Dedifferentiated amniotic fluid mesenchymal stem cell (primary cell): ENCODE data around the gene TTLL11.

Experiments used
- DNase-seq: peaks from one replicate; pipeline ENCODE4 v3.0.0-alpha.2; 2016; ENCODE audit errors: extremely low spot score

Gene TTLL11

DNA sequence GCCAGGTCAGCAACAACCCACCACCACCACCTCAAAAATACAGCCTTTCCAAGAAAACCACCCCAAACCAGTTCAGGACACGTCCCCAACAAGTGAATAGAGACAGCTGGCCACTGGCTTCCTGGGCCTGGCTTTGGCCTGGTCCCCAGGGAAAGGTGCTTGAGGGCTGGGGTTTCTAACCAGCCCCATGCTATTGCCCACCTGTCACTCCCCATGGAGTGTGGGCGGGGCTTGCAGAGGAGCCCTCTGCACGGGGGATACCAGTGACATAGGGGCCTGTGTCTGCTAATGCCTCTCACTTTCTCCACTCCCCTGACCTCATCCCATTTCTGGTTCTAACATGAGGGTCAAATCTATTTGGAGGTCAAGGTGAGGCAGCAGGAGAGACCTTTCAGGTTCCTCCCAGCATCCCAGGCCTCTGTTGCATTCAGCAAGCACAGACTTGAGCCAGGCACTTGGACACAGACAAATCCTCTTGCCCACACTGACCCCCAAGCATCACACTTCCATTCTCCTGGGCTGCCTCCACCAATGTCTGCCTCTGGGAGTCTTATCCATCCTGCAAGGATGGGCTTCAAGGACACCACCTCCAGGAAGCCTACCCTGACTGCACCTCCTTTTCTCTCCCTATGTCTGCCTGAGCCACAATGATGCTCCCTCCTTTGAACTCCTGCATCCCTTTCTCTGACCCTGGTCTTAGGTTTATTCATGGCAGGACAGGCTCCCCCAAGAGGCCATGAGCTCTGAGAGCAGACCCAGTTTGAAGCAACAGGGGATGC, 16.1 kb upstream of the TTLL11 start:
- DNase-seq, result no peak

DNA sequence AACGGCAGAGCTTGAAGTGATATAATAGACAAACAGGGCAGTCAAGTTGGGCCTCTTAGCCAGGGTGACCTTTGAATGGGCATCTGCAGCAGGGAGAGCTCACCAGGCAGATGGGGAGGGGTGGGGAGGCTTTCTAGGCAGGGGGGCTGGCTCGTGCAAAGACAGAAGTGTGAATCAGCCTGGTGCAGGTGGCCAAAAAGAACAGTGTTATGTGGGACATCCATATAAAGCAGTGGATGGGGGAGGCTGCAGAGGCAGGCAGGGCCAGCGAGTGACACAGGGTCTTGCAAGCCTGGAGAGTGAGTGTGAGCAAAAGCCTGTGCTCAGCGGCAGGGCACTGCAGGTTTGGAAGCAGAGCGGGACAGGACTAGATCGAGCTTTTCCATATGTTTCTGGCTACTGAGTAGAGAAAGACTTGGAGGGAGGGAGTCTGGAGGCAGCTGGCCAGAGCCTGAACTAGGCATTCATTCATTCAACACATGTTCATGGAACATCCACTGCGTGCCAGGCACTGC, 14.2 kb upstream of the TTLL11 start:
- DNase-seq, result no peak

DNA sequence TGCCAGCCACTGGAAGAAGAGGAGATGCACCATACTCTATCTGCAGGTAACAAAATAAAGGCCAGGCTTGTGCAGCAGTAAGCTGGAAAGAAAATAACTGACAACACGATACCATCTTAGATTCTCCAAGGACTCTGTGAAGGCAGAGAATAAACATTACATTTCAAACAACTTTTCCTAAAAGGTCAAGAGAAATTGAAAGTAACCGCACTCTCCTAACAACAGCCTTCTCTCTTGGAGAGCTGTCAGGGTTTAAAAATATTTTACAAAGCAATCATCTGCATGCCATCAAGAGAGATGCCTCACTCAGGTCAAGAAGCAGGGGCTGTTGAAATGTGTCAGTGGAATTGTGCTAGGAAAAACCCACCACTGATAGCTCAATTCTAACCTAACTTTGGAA, 13.5 kb upstream of the TTLL11 start:
- DNase-seq, result no peak

DNA sequence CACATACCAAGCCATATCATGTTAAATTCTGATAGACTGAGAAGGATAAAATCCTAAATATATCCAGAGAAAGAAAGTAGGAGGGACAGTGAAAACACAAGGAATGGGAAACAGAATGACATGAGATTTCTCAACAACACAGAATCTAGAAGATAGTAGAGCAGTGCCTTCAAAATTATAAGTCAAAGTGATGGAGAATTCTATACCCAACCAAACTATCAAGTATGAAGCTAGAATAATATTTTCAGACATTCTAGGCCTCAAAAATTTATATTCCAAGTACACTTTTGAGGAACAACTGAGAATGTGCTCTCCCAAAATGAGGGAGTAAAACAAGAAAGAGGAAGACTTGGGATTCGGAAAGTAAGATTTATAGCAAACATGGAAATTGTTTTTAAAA, 10.9 kb upstream of the TTLL11 start:
- DNase-seq, result no peak

DNA sequence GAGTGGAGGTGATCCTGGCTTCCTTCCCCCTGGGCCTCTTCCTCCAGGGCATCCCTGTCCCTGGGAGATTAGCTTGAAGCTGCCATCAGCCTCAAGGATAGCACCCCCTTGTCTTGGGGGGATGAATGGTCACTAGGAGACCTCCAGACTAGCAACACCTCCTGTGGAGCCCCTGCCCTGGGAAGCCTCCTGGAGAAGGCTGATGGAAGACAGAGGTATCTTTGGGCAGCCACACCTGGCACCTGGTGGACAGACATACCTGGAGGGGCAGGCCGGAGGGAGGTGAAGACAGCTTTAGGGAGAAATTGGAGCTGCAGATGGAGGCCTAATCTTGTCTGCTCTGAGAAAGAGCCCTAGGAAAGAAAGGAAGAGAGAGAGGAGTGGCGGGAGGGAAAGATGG, 9.0 kb upstream of the TTLL11 start:
- DNase-seq, result no peak

DNA sequence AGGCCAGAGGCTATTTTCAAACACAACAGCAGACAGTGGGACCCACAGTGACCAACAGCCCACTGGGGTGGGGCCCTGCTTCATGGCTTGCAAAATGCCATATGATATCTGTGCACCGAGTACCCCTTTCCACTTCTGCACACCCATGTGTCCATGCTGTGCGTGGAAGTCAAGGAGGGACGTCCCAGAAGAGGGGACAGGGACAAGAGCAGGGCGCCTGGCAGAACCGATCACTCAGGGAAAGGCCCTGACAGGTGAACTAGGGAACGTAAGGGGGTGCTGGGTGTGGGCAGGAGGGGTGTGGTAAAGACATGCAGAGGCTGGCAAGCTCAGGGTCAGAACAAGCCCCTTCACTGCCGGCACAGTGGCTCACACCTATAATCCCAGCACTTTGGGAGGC, 7.6 kb upstream of the TTLL11 start:
- no peak for DNase-seq

DNA sequence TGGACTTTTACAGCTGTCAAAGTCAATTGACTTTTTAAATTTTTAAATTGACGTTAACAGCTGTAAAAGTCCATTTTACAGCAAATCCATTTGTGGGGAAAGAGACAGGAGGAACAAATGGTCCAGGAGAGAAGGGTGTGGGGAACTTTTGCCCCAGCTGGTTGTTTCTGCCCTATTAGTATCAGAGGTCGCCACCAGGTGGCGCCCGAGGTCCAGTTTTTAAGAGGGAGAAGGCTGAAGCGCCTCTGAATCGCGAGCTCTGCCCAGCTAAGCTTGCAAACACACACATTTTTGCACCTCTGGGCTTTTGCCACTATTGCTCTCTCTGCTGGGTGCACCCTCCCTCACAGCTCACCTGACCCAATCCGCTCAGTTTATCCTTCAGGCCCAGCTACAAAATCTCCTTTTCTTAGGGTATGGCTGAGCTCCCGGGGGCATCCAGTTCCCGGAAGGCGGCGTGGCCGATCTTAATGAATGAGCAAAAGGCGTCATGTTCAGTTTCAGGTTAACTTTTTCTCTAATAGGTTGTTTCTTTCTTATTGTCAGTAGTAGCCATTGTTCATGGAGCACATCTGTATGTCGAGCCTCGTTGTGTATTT, 6.3 kb upstream of the TTLL11 start:
- DNase-seq, result peak; percentile 76

DNA sequence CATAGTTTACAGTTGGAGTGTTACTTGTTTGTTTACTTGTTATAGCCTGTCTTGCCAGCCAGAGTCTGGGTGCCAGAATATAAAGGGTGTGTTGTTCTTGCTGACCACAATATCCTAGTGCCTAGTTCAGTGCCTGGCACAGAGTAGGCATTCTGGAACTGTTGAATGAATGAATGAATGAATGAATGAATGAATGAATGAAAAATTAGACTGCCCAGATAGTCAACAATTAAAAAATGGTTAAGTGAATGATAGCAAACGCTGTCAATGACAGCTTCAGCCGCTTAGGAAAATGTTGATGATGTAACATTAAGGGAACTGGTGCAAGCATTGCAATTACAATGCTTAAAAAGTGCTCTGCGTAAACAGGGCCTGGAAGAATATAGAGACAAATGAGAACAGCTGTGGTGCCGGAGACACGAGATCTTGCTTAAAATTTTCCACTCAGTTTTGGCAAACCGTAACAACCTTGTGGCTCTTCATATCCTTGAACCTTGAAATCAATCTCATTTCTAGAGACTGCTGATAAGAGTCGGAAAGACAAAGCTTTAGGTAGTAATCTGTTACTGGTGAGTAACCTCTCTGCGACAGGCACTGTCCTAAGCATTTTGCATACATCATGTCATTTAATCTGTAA, 4.7 kb upstream of the TTLL11 start:
- no peak for DNase-seq

DNA sequence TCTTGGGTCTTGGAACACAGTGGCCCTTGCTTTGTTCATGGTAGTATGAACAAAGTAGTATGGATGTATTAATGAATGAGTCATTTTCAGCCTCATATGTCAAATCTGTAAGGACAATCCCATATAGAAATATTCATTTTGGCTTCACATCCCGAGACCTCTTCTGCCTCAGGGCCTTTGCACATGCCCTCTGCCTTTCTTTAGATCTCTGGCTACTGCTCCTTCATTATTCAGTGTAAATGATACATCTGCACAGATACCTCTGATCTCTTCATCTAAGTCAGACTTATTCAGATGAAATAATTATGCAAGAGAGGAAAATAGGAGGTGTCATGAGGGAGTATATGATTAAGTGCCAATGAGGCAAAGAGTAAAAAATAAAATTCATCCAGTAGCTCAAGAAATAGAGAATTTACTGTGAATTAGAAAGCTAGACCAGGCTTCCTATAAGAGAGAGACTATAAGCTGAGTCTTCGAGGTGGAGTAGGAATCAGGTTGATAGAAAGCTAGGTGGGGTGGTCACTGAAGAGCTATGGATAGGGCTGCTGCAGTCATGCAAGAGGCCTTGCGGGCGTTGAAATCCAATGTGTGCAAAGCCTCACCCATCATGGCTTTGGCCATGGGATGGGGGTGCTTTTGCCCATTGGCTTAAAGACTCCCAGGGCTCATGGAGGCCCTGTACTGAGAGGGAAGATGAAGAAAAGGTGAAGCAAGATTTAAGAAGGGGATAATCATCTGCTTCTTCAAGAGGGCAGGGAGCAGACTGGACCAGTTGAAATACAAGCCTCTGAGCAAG, 3.7 kb upstream of the TTLL11 start:
- DNase-seq, result no peak

DNA sequence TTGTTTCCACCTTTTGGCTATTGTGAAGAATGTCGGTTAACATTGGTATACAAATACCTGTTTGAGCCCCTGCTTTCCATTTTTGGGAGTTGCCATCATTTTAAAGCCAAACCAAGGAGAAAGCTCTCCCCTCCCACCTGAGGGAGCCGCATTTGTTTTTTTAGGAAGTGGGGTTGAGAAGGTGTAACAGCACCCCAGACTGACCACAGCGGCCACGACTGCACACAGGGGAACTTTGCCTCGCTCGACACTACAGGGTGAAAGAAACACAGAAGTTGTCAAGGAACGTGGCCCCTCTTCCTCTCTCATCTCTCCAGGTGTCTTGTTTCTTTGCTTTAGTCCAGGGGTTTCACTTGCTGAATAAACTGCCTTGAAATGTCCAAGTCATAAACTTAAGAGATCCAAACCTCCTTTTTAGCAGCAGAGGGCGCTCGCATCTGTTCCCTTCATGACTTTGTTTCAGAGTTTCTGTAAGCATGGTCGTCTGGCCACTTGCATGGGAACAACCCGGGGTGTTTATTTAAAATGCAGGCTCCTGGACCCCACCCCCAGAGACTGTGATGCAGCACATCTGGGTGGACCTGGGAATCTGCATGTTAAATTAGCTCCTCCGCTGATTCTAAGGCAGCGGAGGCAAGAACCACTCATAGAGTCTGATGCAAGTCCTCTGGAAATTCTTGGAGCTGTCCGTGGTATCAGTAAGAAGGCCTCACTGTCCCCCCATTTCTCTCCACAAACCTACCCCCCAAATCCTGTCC, 2.1 kb upstream of the TTLL11 start:
- peak; percentile 58 for DNase-seq

DNA sequence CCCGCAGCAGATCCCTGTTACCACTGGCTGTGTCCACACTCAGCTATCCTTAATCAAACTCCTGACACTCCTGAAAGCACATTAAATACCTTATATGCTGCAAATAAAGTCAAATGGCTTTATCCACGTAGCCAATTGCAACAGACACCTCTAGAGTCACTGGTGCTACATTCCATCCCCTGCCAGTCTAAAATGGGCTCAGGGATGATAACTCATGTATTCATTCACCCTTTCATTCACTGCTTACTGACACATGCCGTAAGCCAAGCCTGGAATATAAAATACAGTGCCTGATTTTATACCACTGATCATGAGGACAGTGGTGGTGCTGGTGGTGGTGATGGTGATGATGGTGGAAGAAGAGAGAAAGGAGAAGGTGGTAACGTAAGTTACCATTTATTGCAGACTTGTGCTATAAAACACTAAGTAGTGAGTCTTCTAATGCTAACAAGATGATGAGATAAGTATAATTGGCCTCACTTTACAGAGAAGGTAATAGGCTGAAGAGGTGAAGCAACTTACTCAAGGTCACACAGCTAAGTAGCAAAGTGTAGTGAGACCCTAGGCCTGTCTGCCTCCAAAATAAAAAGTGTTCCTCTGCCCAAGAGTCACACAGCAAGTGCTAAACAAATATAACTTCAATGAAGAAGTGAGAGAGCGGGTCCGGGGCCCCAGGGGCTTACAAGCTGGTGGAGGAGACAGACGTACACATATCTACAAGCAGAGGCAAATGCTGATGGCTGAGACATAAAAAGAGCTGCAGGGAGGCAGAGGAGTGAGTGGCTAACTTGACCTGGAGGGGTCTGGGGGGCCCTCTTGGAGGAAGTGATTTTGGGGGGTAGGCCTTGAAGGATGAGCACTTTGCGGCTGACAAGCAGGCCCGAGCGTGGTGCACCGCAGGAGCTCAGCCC, 1.2 kb downstream of the TTLL11 start:
- DNase-seq, result no peak

DNA sequence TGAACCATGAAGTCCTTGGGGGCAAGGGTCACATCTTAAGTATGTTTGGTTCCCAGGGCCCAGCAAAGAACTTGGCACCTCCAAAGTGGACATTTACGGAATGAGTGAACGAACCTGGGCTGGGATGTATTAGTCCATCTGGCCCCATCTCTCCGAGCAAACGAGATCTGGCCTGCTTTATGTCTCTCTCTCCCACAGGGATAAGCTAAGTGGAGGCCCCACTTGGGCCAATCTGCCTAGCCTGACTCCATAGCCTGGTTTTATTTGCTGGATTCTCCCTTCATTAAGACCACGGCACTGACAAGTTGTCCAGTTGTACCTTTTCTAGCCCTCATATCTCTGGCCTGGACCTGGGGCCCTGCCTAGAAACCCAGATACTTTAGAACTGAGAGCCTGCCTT, 2.1 kb downstream of the TTLL11 start:
- no peak for DNase-seq

DNA sequence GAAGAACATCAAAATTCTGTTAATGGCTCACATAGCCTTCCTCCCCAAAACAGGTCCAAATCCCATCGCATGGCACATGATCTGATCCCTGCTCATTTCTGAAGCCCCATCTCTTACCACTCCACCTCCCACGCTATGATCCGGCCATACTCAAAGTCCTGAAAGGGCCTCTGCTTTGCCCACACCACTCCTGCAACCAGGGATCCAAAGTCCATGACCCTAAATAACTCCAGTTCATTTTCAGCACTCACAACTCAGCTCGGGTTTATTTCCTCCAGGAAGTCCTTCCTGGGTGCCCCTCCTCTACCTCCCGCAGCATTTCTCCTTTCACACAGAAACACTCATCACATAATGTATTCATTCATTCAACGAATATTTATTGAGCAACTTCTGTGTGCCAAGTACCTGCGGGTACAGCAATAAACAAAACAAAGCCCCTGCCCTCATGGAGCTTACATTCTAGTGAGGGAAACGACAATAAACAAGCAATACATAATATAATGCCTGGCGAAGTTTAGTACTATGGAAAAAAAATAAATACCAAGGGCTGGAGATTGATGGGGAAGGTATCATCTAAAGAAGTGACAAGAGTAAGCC, 2.7 kb downstream of the TTLL11 start:
- DNase-seq, result no peak

DNA sequence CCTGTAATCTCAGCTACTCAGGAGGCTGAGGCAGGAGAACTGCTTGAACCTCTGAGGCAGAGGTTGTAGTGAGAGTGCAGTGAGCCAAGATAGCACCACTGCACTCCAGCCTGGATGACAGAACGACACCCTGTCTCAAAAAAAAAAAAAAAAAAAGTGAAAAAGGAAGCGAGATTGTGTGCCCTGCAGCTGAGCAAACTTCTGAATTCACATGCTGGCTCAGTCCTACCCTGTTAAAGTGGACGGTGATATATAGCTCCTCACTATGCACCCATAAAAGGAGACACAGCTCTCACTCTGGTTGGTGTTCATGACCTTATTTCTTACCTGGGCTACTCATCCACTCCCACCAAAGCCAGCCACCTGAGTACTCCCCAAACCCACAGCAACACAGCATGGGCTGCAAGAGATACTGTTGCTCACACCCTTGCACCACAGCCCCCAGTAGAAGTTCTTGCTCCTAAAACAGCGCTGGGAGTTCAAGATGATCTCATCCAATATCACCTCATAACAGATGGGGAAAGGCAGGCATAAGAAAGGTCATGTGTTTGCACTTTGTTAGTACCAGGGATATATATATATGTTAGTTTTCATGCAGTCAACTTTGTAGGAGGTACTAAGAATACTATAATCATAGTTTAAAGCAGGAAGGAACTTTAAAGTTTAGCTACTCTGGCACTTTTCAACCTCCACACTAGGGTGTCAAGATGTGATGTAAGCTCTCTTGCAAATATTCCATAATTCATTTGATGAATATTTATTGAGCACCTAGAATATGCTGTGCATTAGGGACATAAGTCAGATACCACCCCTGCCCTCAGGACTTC, 4.0 kb downstream of the TTLL11 start:
- DNase-seq, result no peak

DNA sequence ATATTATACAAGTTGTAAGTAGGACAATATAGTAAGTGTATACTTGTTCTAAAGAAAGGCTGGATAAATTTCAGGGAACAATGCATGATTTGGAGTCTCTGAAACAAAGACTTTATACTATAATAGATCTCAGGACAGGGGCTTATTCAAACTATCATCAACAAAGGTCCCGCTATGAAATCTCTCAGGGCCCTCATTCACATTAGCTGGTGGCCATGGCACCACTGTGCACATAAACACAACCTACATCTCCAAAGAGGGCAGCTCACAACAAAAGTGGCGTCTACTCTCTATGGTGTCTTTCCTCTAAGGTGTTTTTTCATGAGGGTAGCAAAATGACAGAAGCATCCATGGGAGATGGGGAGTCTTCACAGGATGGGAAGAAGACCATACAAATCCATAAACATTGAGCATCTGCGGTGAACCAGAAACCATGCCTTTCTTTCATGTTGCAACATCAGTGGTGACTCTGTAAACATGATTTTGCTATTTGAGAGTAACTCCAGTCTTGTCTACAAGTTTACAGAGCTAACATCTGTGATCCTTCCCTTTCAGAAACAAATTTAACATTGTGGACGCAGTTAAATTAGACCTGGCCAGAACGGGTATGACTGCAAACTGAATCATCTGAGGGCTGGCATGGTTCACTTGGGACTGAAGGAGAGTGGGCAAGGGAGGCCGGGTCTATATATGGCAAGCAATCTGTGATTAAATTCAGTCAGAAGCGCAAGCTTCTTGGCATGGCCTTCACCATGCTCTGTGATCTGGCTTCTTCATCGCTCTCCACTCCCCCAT, 5.5 kb downstream of the TTLL11 start:
- DNase-seq, result peak; percentile 62

DNA sequence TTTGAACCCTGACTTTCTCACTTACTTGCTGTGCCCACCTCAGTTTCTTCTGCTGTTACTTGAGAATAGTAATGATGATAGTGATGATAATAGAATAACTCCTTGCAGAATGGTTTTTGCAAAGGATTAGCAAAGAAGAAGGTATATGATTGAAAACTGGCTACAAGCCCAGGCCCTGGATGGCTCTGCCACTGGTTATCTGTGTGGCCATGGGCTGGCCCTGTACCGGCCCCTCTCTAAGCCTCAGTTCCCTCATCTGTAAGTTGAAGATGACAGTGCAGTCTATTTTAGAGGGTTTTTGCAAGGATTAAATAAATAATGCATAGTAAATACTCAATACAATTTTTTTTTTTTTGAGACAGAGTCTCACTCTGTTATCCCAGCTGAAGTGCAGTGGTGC, 6.2 kb downstream of the TTLL11 start:
- DNase-seq, result no peak

DNA sequence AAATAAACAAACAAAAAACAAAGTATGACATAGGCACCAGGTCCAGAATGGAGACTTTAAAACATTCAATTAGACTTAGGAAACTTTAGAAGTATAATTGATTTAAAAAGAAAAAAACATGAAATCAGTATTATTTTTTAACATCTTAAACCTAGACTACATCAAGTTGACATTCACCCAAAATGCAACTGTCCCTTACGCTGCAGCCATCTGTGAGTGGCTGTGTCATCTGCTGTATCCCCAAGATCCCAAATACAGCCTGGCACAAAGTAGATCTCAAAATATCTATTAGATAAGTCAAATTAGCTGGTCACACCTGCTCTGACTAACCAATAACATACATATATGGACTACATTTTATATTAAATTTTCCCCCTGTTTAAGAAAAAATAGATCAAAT, 7.8 kb downstream of the TTLL11 start:
- no peak for DNase-seq

DNA sequence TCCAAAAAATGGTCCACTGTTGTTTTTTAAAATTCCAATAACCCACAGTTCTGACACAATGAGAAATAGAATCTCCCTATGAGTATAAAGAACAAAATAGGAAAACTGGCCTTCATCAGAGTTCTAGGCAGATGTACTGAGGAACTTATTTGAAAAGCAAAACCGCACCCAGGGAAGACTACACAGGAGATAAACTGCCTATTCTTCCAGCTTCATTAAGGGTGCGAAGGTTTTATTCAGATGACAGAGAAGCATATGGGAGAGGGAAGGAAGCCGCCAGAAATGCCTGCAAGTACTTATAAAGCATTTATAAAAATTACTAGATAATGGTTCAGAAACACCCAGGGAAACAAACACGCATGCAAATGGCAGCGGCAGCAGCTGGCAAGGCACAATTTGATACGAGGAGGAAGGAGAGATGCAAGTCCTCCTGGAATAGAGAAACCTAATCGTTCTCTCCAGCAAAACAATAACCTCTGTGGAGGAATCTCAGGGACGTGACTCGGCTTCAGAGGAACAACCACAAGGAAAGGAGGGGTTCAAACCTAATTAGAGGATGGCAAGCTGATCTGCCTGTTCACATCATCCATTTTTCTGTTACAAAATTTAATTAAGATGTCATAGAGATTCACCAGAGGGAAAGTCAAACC, 9.0 kb downstream of the TTLL11 start:
- DNase-seq, result no peak
